GM21526 (cell line): ENCODE data around the gene ZBTB12.
"Not testable (repeated sequence)": the region's sequence is repeated elsewhere in the genome, so short reads cannot be mapped to it uniquely, and the experiment has no call there.

Experiments used
- ATAC-seq: cut with Tn5 transposase; IDR thresholded peaks from one replicate; pipeline ENCODE4 v1.9.1; 2021; ENCODE audit warnings: moderate library complexity; ENCODE audit not compliant: unreplicated experiment, low FRiP score

The ZBTB12 gene

DNA sequence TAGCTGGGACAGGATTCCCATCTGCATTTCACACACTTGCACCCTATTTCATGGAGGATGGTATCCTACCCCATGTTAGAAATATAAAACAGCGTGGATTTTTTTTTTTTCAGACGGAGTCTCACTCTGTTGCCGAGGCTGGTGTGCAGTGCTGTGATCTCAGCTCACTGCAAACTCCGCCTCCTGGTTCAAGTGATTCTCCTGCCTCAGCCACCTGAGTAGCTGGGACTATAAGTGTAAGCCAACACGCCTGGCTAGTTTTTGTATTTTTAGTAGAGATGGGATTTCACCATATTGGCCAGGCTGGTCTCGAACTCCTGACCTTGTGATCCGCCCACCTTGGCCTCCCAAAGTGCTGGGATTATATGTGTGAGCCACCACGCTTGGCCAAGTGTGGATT lies 44.1 kb downstream of the ZBTB12 start:
- ATAC-seq: not testable (repeated sequence)

DNA sequence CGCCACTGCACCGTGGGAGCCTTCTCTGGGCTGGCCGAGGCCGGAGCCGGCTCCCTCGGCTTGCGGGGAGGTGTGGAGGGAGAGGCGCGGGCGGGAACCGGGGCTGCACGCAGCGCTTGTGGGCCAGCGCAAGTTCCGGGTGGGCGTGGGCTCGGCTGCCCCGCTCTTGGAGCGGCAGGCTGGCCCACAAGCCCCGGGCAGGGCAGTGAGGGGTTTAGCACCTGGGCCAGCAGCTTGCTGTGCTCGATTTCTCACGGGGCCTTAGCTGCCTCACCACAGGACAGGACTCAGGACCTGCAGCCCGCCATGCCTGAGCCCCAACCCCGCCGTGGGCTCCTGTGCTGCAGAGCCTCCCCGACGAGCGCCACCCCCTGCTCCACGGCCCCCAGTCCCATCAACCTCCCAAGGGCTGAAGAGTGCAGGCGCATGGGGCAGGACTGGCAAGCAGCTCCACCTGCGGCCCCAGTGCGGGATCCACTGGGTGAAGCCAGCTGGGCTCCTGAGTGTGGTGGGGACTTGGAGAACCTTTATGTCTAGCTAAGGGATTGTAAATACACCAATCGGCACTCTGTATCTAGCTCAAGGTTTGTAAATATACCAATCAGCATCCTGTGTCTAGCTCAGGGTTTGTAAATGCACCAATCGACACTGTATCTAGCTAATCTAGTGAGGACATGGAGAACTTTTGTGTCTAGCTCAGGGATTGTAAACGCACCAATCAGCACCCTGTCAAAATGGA lies 49.7 kb downstream of the ZBTB12 start:
- ATAC-seq: not testable (repeated sequence)

DNA sequence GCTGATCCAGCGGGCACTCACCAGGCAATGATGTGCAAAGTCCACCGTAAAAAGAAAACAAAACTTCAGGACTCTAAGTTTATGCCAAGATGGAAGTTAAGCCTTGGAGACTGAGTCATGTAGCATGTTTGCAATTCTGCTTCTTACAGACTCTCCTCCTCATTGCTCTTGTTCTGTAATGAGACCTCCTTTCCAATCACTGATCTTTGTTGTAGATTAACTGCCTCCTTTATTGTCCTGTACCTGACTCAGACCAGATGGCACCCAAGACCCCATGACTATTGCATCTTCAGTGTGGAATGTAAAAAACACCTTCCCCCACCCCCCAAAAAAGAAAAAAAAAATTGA lies 50.4 kb downstream of the ZBTB12 start:
- ATAC-seq: no peak

DNA sequence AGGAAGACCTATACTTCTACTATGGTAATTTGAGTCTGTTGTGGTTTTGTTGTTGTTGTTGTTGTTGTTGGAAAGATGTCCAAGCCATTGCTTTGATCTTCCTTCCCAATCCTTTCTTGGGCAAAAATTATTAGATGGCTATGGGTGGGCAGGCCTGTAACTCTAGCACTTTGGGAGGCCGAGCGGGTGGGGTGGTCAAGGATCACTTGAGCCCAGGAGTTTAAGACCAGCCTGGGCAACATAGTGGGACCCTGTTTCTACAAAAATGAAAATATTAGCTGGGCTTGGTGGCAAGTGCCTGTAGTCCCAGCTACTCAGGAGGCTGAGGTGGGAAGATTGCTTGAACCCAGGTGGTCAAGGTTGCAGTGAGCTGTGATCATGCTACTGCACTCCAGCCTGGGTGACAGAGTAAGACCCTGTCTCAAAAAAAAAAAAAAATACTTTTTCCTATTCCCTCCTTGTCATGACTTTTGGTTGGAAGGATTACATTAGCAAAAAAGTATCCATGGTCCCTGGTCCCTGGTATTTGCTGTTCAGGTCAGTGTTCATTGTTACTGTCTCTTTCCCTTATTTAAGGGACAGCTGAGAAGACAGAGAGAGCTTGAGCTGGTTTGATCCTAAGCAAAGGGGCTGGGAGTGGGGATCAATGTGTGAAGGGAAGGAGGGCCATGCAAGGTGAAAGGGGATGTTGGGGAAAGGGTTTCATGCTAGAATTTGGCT lies 51.0 kb downstream of the ZBTB12 start:
- no peak for ATAC-seq
